Stimulated activated CD8-positive, alpha-beta memory T cell treated with anti-CD3 and anti-CD28 coated beads, Interleukin-15, amount 100 ng/mL, for 48 hours (primary cell): ENCODE results near the gene DPF3.

Experiments used
- DNase-seq, 2 donors: peaks; one replicate each; pipeline ENCODE4 v3.0.0-alpha.2; 2020; ENCODE audit warnings: low read depth in 2 of 2

The DPF3 gene

DNA sequence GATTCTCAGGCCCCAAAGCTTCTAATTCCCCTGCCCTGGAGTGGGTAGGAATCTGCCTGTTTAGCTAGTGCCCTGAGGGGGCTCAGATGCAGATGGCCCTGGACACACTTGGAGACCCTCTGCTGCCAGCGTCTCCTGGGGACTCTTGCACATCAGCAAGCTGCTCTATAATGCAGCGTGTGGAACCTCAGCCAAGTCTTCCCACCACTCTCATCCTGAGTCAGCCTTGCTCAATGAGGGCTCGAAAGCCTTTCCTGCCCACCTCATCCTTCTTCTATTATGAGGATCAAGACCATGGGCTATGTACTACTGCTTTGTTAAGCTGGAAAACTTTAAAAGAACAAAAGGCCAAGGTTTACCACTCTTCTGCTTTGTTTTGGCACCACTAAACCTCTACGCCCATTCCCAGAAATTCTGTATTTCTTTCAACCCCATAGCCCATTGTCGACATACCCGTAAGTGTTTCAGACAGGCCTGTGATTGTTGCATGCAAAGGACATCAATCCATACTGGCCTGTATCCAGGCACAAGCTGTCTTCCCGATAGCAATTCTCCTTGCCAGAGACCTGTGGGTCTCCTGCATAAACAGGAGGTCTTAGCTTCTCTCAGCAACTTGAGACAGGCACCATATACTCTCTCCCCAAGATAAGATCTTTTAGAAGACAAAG is 246.9 kb downstream of the DPF3 start:
- DNase-seq: no peak

DNA sequence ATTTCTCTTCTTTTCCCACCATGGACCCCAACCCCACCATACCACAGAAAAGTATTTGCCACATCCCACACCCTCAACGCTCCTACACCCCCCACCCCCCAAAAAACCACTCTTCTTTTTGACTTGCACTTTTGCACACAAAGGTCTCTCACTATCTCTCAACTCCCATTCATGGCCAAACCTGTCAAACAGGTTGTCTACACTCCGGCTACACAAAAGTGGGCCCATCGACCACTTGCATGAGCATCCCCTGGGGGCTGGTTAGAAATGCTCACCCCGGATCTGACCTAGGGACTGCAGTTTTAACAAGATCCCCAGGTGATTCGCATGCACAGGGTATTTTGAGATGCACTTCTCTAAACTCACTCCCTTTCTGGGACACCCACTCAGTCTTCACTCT is 248.2 kb downstream of the DPF3 start:
- no peak for DNase-seq

DNA sequence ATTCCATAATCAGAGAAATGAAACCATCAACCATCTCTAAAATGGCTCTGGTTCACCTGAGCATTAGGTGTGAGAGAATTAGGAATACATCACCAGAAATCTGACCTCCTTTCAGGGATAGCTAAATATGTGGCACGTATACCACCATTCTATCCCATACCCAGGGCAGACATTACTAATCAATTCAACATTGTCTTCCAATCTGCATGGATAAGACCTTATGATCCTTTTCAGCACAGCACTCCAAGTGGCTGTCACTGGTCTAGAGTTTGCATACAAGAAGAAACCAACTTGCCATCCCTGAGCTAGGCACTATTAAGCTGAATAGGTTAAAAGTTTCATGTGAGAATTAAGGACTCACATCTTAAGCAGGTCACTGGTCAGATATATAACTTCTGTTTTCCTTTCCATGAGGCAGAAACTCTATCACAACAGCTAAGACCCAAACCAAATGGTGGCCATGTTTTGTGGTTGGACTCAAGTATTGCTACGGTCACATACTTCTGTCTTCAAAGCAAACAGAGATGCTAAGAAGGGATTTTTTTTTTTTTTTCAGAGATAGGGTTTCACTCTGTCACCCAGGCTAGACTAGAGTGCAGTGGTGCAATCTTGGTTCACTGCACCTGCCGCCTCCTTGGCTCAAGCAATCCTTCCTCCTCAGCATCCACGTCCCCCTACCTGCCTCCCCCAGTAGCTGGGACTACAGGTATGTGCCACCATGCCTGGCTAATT is 249.0 kb downstream of the DPF3 start:
- DNase-seq: no peak

DNA sequence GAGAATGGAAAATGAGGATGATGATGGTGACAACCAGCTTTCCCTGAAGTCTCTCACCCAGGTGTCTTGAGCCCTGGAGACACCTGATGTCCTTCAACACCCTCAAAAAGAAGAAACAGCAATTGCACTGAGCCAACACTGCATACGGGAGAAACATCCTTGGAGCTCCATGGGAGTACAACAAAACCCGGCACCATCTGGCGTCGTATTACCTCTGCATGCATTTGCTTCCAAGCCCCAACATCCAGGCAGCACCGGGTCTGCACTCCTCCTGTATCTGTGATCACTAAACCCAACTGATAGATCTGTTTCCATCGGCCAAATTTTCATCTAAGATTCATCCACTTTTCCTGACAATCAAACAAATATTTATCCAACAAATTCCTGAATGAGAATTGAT is 249.9 kb downstream of the DPF3 start:
- DNase-seq: no peak

DNA sequence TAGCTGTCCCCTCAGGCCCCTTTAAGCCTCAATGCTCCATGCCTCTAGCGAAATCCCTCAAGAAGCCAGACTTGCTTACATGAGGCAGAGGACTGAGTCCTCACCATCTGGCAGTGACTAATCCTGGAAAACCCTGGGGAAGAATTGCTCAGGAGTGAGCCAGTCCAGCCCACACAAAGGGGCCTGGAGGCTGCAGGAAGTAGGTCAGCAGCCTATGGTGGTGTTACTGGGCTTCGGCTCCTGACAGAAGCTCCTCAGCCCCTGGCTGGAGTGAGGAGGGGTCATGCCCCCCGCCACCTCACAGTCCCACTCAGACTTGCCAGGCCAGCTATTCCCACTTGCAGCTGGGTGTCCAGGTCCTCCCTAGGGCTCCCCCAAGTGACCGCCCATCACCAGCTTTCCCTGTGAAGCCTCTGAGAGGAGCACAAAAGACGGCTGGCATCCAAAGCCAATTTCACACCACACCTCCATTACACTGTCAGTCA is 250.5 kb downstream of the DPF3 start:
- no peak for DNase-seq

DNA sequence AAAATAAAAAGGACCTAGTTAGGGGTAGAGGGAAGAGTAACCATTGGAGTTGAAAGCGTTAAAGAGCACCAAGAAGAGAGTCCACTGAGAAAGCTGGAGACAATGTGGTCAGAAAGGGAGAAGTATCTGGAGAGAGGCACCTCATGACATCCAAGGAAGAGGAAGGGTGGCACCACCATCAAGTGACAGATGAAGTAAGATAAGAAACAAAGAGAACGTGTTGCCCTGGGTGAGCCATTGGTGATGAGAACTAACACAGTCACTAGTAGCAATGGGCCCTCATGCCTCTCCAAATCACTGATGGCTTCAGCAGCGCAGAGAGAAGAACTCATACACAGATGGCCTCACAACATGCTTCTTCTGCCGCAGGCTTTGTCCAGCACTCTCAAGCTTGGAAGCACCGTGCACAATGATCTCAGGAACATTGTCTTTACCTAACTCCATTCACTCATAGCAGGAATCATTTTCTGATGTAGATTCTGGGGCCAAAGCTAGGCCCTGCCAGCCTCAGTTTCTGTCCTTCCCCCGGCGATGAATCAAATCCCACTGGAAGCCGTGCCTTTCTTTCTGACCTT is 252.9 kb downstream of the DPF3 start:
- DNase-seq: no peak

DNA sequence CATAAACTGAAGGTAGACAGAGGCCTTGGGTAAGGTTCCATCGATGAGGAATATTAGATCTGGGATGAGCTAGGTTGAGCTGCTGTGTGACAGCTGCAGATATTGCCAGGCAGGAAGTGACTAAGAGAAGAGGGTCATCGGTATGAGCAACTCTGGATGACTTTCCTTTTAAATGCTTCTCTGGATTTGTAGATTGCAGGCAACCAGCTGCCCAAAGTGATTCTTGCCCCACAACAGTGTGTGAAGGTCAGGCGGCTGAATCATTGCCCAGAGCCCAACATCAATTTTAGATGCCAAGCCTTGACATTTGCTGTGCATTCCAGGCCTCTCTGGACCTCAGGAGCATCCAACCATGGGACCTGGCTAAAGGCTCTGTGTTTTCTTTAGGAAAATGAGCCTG is 255.9 kb downstream of the DPF3 start:
- DNase-seq: no peak

DNA sequence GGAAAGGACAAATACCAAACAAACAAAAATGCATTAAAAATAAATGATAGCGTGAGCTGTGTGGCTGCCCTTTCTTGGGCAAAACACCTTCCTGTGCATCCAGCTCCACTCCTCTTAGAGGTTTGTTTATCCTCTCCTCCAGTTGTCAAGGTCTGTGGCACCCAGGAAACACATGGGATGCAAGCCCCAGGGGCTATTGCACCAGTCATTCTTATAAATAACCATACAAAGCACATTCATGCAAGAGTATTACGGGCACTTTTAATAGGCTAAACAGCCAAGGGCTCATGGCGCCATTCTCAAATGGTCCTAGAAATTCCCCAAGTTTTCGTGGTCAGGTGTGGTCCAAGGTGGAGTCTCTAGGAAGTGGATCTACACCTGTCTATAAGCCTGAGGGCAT is 257.0 kb downstream of the DPF3 start:
- no peak for DNase-seq

DNA sequence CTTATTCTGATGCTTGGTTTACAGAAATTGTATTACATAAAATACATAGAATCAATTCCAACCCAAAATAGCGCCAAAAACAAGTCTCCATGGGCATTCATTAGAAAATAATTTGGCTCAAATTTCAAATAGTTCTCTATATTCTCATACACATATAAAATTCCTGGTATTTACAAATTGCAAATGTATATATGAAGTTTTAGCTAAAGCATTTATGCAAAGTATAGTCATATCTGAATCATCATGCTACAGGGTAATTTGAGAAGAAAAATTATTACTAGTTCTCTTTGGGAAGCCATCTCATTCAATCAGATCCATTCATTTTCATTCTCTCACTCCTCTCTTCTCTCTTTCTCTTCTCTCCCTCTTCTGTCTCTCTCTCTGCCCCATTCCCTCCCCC is 257.8 kb downstream of the DPF3 start:
- DNase-seq: no peak

DNA sequence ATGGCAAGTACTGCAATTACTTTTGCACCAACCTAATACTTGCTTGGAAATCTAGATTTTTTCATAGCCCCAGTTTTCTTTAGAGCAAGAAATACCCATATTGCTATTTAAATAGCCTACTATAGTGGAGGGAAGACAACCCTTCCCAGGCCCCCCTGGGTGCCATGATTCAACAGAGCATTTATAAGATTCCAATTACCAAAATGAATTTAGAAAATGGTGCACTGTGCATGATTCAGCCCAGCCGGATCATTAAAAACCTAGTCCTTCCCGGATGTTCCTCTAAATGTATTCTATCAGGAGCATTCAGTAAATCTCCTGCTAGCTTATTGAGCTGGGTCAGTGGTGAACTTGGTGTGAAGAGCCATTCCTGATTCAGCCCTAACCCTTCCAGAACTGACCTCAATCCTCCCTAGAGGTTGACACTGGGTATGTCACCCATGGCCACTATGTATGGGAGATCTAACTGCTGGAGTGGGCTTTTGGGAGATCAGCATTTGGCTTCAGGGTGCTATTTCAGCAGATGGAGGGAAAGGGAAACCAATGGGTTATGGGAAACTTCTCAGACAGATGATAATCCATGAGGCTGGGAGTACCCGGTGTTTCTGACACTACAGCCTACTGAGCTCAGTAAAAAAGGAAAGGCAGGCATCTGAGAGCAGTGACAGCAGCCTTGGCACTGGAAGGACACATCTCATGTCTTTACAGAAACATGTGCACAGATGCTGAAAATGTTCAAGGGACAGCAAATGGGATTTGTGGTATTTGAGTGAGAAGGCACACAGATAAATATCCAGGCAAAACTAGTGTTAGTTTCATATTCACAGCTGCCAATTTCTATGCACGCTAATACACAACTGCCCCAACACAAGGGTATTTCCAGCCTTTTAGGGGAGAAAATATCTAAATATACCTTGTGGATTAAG is 258.9 kb downstream of the DPF3 start:
- DNase-seq: no peak

DNA sequence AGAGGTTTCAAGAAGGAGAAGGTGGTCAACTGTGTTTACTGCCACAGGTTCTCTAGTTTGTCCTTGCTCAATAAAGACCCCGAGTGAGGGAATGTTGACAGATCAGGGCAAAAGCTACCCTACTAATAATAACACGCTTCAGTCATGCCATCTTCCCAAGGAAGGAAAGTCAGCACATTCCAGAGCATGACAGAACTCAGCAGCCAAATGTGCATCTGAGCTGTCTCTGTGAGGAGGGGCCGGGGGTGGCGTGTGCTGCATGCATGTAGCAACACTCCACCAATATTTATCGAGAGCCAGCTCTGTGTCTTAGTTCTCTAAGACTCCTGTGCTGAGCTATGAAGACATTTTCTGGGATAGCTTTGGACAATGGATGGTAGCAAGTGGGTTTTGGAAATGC is 260.4 kb downstream of the DPF3 start:
- DNase-seq: no peak

DNA sequence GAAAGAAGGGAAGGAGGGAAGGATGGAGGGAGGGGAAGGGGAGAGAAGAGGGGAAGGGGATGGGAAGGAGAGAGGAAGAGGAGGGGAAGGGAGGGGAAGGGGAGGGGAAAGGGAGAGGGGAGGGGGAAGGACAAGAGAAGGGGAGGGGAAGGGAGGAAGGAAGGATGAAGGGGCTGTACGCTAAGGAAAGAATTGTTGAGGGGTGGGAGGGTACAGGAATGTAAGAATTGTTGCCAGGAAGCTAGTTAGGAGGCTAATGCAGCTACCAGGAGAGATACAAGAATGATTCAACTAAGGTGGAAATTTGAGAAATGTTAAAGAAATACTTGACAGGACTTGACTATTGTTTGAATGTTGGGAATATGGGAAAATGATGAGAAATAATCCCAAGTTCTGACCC is 261.2 kb downstream of the DPF3 start:
- DNase-seq: no peak

DNA sequence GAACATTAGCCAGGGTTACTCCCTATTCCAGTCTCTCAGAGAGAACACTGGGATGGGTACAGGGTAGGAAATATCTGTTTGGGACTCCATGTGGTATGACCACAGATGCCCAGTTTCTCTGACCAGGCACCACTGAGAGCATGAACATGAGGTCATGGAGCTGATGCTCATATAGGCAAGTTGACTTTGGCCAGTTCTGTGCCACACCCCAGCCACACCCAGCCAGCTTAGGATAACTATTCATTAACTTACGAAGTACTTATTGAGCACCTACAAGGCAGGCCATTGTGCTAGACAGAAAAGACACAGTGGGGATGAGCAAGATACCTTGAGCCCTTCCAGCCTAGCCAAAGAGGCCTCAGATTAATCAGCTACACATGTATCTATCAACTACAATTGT is 262.5 kb downstream of the DPF3 start:
- DNase-seq: no peak

DNA sequence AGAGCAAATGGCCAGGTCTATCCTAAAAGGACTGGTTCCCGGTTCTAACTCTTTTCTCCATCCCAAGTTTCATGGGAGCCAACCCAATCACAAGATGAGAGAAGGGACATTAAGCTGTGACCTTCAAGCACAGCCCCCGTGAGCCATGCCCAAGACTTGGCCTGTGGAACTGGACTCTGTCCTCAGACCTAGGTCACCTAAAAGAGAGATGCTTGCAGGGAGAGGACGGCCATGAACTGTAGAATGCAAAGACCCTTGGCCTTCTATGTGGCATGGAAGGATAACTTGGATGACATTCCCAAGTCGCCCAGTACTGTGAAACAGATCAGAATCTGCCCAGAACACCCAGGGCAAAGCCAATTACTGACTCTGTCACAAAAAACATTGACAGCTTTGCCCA is 263.5 kb downstream of the DPF3 start:
- no peak for DNase-seq

DNA sequence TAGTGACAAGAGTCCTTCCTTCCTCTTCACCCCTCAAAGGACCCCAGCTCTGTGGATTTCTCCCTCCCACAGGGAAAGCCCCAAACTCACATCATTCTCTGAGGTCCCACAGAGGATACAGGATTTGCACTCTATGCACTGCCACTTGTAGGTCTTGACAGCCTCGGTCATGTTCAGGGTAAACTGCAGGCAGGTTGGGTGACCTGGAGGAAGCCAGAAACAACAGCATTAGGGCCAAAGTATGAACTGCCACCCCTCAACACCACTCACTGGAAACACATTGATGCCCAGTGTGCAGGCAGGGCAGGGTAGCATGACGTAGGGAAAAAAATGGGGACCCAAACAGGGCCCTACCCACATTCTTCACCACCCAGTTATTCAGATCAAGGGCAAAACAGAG is 264.4 kb downstream of the DPF3 start:
- no peak for DNase-seq

DNA sequence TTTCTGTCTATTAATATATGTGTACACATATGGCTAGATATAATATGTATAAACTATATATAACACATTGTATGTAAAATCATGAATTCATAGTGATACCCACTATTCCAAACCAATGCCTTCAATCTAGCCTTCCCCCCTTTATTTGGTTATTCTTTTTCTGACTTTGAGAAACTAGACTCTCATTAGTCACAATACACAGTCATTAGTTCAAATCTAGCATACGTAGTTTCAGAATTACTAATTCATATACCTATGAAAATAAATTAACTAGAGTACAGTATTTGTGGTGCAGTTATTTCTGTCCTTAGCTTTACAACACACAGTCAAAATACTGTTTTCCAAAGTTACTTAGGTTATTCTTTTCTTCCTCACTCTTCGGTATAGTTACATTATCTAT is 268.2 kb downstream of the DPF3 start:
- DNase-seq: no peak

DNA sequence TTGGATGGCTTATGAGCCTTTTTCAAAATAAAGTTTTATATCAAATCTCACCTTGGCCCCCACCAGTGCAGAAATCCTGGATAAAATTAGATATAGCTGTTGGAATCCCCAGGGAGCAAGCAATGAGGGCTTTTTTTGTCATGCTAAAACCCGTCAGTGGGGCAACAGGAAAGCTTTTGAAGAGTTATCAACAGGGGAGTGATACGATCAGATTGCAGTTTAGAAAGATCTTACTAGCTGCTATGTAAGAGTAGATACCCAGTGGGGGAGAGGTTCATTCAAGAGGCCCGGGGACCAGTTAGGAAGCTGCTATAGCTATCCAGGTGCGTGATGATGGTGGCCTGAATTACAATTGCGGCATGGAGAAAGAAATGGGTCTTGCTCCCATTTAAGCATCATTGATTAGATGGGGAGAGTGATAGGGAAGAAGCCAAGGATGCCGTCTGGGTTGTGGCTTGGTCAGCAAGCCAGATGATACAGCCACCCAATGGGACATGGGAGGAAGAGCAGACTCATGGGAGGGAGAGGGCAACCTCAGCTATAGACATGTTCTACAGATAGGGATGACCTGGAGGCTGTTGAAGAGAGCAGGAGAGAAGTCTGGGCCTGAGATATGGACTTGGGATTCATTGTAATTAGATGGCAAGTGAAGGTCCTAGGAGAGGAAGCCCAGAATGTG is 272.4 kb downstream of the DPF3 start:
- DNase-seq: no peak

DNA sequence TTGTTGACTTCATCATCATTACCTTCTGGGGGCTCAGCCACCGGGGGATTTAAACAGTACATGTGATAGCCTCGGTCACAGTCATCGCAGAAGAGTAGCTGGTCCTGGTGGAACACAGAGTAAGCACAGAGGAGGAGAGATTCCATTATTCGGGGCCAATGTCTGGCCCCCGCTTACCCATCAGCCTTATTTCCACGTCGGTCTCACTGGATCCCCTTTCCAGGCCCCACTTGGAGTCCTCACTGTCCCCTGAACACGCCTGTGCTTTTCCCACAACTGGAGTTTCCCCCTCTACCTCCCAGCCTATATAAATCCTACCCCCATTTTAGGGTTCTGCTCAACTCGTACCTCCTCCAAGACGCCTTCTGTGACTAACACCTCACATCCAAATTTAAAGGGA is 274.0 kb downstream of the DPF3 start:
- no peak for DNase-seq

DNA sequence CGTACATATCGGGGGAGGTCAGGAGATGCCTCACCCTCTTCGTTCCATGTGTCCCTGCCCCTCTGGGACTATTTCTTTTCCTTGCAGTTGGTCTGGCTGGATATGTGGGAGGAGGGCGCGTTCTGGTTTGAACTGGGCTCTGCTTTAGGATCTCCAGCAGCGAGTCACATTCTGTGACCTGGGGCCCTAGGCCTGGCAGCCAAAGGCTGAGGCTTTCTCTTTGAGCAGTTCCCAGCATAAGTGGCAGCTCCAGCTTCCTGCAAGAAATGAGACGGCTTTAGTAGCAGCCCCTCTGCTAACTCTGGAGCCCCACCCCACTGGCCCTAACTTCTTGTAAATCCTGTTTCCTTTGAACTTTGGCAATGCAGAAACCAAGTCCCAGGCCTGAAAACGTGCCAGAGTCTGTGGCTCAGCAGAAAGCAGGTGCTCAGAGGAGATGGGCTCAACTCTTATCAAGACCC is 274.8 kb downstream of the DPF3 start:
- DNase-seq: no peak

DNA sequence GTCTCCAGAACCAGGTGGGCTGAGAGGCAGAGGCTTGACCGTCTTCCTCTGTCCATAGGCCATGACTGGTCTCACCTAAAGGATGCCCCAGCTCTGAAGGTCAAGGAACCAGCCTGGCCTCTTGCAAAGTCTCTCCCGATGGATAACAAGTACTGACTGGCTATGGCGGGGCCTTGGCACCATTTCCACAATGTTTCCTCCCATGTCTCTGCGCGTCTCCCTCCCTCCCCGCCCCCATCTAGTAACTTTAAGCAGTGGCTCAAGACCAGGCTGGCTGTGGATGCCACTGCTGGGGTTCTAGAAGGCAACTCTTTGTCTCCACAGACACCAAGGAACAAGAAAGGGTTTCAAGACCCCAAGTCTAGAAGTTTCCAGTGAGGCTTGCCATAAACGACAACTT is 275.5 kb downstream of the DPF3 start:
- DNase-seq: no peak

DNA sequence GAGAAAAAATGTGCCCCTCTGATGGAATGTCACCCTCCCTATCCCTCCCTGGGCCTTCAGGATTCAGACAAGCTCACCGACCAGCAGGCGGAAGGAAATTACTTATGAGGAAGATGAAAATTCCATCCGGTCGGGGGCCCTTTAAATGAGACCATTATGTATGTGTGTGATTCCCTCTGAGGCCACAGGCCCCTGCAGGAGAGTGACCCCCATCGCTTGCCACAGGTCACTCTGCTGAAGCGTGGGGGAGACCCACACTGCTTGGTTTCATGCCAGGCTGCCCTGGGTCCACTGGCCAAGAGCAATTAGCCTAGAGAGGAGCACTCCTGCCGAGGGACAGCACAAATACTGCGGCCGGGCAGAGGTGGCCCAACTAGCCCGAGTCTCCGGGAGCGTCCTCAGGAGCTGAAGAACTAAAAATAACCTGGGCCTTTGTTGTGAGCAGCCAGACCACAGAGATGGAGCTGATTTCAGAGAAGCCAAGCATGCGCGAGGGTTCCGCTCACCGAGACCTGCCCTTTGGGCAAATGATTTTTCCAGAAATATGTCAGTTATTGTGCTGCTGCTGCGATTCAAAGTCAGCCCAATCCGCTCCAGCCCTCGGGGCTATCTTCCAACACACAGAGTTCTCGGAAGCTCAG is 276.4 kb downstream of the DPF3 start:
- no peak for DNase-seq
